GM19023 (cell line): Measurements from ENCODE around the gene MPHOSPH6.
"Not testable (repeated sequence)": the region's sequence is repeated elsewhere in the genome, so short reads cannot be mapped to it uniquely, and the experiment has no call there.

ENCODE experiments used
- ATAC-seq: cut with Tn5 transposase; IDR thresholded peaks from one replicate; pipeline ENCODE4 v1.9.1; 2021; ENCODE audit warnings: mild to moderate bottlenecking, moderate library complexity; ENCODE audit not compliant: unreplicated experiment

MPHOSPH6 gene

GRCh38 chr16:82124651-82125050 is 45.4 kb downstream of the MPHOSPH6 start:
- ATAC-seq, result no peak

DNA sequence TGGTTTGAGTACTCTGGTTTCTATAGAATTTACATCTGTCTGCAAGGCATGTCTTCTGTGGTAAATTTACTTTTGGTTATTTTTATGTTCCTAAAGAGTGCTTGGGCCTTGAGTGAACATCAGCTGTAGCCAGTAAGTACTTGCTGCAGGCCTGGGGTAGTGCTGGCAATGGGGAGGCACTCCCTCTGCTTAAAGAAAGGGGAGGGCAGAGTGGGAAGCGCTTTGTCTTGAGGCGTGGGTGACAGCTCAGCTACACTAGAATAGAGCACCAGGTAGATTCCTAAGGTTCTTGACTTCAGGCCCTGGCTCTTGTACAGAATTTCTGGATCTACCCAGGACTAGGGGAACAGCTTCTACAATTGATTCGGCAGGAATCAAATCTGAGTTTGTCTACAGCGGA is 50.6 kb downstream of the MPHOSPH6 start:
- no peak for ATAC-seq

- ATAC-seq, result no peak
These were observed 51.3 kb downstream of the MPHOSPH6 start for GRCh38 chr16:82118749-82119148.

DNA sequence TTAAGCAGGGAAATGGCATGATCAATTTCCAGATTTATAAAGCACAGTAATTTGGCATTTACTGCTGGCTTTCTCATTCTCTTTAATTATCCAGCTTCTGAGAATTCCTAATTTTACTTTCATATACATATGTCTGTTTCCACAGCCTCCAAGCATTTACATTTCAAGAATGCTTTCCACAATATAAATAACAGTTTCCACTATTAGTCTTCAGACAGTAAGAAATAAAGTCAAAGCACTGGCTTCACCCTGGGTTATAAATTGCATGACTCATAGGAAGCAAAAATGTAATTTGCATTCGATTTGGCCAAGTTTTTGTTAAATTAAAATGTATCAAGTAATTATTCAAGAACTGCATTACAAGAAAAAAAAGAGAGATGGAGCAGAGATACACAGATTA is 53.5 kb downstream of the MPHOSPH6 start:
- ATAC-seq, result no peak

- no peak for ATAC-seq
These were observed 56.3 kb downstream of the MPHOSPH6 start for GRCh38 chr16:82113741-82114140.

- ATAC-seq, result no peak
These were observed 58.1 kb downstream of the MPHOSPH6 start for GRCh38 chr16:82111944-82112343.

DNA sequence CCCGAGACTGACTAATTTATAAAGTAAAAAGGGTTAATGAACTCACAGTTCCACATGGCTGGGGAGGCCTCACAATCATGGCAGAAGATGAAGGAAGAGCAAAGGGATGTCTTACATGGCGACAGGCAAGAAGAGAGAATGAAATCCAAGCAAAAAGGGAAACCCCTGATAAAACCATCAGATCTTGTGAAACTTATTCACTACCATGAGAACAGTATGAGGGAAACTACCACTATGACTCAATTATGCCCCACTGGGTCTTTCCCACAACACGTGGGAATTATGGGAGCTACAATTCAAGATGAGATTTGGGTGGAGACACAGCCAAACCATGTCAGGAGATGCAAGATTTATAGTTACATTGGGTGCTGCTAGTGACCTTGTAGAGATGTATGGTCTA is 60.8 kb downstream of the MPHOSPH6 start:
- ATAC-seq, result not testable (repeated sequence)

GRCh38 chr16:82108774-82109173 is 61.2 kb downstream of the MPHOSPH6 start:
- ATAC-seq, result no peak

DNA sequence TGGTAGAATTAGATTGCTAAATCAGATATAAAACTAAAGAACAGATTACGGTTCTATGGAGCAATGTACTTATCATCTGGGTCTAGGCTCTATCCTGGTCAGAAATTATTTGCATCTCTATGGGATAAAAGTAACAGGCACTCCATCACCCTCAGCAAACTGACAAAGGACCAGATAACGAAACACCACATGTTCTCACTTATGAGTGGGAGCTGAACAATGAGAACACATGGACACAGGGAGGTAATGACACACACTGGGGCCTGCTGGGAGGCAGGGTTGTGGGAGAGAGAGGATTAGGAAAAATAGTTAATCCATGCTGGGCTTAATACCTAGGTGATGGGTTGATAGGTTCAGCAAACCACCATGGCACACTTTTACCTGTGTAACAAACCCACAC is 61.9 kb downstream of the MPHOSPH6 start:
- ATAC-seq, result no peak

DNA sequence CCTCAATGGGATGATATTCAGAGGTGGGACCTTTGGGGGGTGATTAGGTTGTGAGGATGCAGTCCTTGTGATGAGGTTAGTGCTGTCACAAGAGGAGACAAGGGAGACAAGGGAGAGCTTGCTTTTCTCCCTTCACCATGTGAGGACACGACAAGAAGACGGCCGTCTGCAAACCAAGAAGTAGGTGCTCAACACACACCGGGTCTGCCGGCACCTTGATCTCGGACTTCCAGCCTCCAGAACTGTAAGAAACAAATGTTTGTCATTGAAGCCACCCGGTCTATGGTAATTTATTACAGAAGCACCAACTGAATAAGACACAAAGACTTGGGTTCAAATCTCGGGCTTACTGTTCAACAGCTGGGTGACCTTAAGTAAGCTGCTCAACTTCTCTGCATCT is 64.9 kb downstream of the MPHOSPH6 start:
- no peak for ATAC-seq
